H1 (cell line): ENCODE measurements around the gene BCAS3. TPM values are rescaled to one million over a fixed set of nuclear protein-coding genes. Genes with fewer than 3 reads are reported as not detected.

Source experiments
- CTCF ChIA-PET: fragments of 300-600 bp; sonication (Branson Sonifier 250); formaldehyde crosslinking; loops from one replicate; lab custom pipeline; 2021; ENCODE audit not compliant: partially characterized antibody; lab: Charles Lee
- POLR2A ChIA-PET: fragments of 300-600 bp; sonication (Branson Sonifier 250); formaldehyde crosslinking; loops from one replicate; lab custom pipeline; 2021; ENCODE audit warnings: inconsistent platforms; ENCODE audit not compliant: partially characterized antibody; lab: Charles Lee
- DNase-seq, 2 experiments: peaks; one replicate each; pipeline versions ENCODE4 v3.0.0 to v3.0.0-alpha.2; 2010 to 2022; ENCODE audit warnings: low spot score in 2 of 2, low read depth in 1 of 2, mixed read lengths in 1 of 2
- FAIRE-seq: peaks from 2 replicates; lab custom pipeline; 2011; peaks lifted over from hg19 to GRCh38; lab: Jason Lieb, UNC
- H2AFZ ChIP-seq: 2 replicates; pipeline ENCODE4 v1.8.1; 2012; ENCODE audit warnings: low read length, inconsistent platforms
- H2AK5ac ChIP-seq: 2 replicates; pipeline ENCODE4 v1.6.1; 2013; ENCODE audit warnings: low read depth, low read length
- H2BK120ac ChIP-seq: replicated peaks from 2 replicates; pipeline ENCODE3; 2013; ENCODE audit warnings: low read depth, low read length, inconsistent platforms
- H2BK12ac ChIP-seq: 2 replicates; pipeline ENCODE4 v1.6.1; 2013; ENCODE audit warnings: low read depth, low read length
- H2BK15ac ChIP-seq: 2 replicates; pipeline ENCODE4 v1.6.1; 2013; ENCODE audit warnings: low read length
- H2BK20ac ChIP-seq: 2 replicates; pipeline ENCODE4 v1.6.1; 2013; ENCODE audit warnings: low read length
- H2BK5ac ChIP-seq: 2 replicates; pipeline ENCODE4 v1.6.1; 2013; ENCODE audit warnings: low read depth, low read length
- H3K14ac ChIP-seq: 2 replicates; pipeline ENCODE4 v1.6.1; 2013; ENCODE audit warnings: inconsistent platforms; ENCODE audit not compliant: insufficient read length
- H3K18ac ChIP-seq: 2 replicates; pipeline ENCODE4 v1.6.1; 2013; ENCODE audit warnings: low read length; ENCODE audit errors: extremely low read depth
- H3K23ac ChIP-seq: 2 replicates; pipeline ENCODE4 v1.6.1; 2013; ENCODE audit warnings: inconsistent platforms; ENCODE audit not compliant: insufficient read length
- H3K23me2 ChIP-seq: 2 replicates; pipeline ENCODE4 v1.6.1; 2013; ENCODE audit warnings: low read depth, low read length
- H3K27ac ChIP-seq: 2 replicates; pipeline ENCODE4 v1.6.1; 2011; ENCODE audit warnings: low read depth, low read length, inconsistent platforms
- H3K27me3 ChIP-seq, 4 experiments: replicated peaks in 1 of 4; 1 replicate in 1 of 4; 2 replicates in 3 of 4; pipeline versions ENCODE4 v1.6.1 to v1.8.1; 2011 to 2013; ENCODE audit warnings: low read length in 3 of 4, mild to moderate bottlenecking in 3 of 4, inconsistent platforms in 2 of 4, mixed read lengths in 2 of 4, moderate library complexity in 1 of 4; ENCODE audit not compliant: control insufficient read depth in 3 of 4, insufficient read depth in 3 of 4; ENCODE audit errors: extremely low read depth in 1 of 4
- H3K36me3 ChIP-seq, 4 experiments: 2 replicates each; pipeline versions ENCODE4 v1.6.1 to v1.8.1; 2011 to 2013; ENCODE audit warnings: mild to moderate bottlenecking in 4 of 4, low read length in 3 of 4, moderate library complexity in 2 of 4, control low read depth in 1 of 4, inconsistent platforms in 1 of 4; ENCODE audit not compliant: insufficient read depth in 4 of 4, control insufficient read depth in 2 of 4
- H3K4ac ChIP-seq: replicated peaks from 2 replicates; pipeline ENCODE3; 2013; ENCODE audit warnings: low read length, low read depth, mixed read lengths, inconsistent platforms; ENCODE audit not compliant: insufficient read length
- H3K4me1 ChIP-seq, 4 experiments: replicated peaks in 1 of 4; 1 replicate in 1 of 4; 2 replicates in 3 of 4; pipeline versions ENCODE4 v1.6.1 to v1.8.1; 2011 to 2013; ENCODE audit warnings: low read length in 3 of 4, inconsistent platforms in 2 of 4, mixed read lengths in 1 of 4; ENCODE audit not compliant: insufficient read depth in 4 of 4, control insufficient read depth in 3 of 4
- H3K4me2 ChIP-seq, 2 experiments: 2 replicates each; pipeline versions ENCODE4 v1.6.1 to v1.8.1; 2011 to 2013; ENCODE audit warnings: low read depth in 2 of 2, low read length in 2 of 2, control low read depth in 1 of 2, inconsistent platforms in 1 of 2, mild to moderate bottlenecking in 1 of 2; ENCODE audit not compliant: insufficient read depth in 1 of 2
- H3K4me3 ChIP-seq, 4 experiments: fragments of 200-600, 300-600 bp in 1 of 4; sonication (generic), shearing (Covaris generic), sonication (Bioruptor Twin) in 1 of 4; 2 replicates each; pipeline versions ENCODE4 v1.5.1 to v1.8.1; 2011 to 2016; ENCODE audit warnings: low read length in 4 of 4, low read depth in 3 of 4, control low read depth in 2 of 4, inconsistent platforms in 2 of 4, mild to moderate bottlenecking in 2 of 4, mixed read lengths in 1 of 4, moderate library complexity in 1 of 4; ENCODE audit not compliant: insufficient read depth in 2 of 4; ENCODE audit errors: extremely low read depth in 1 of 4
- H3K56ac ChIP-seq: replicated peaks from 2 replicates; pipeline ENCODE3; 2013; ENCODE audit warnings: low read depth, mild to moderate bottlenecking, mixed read lengths, low read length, inconsistent platforms; ENCODE audit not compliant: insufficient read length
- H3K79me1 ChIP-seq: 2 replicates; pipeline ENCODE4 v1.6.1; 2013; ENCODE audit warnings: low read depth, low read length, control low read depth
- H3K79me2 ChIP-seq, 2 experiments: 2 replicates each; pipeline versions ENCODE4 v1.6.1 to v1.8.1; 2012 to 2013; ENCODE audit warnings: low read length in 2 of 2, mild to moderate bottlenecking in 2 of 2, inconsistent platforms in 1 of 2; ENCODE audit not compliant: insufficient read depth in 2 of 2, control insufficient read depth in 1 of 2
- H3K9ac ChIP-seq, 4 experiments: replicated peaks in 1 of 4; 1 replicate in 1 of 4; 2 replicates in 3 of 4; pipeline versions ENCODE4 v1.6.1 to v1.8.1; 2011 to 2013; ENCODE audit warnings: low read depth in 3 of 4, low read length in 3 of 4, control low read depth in 2 of 4, mild to moderate bottlenecking in 2 of 4, moderate library complexity in 2 of 4, inconsistent platforms in 1 of 4; ENCODE audit errors: extremely low read depth in 1 of 4
- H3K9me3 ChIP-seq, 2 experiments: 2 replicates each; pipeline versions ENCODE4 v1.6.1 to v1.8.1; 2012 to 2013; ENCODE audit warnings: mild to moderate bottlenecking in 2 of 2, moderate library complexity in 2 of 2, control low read depth in 1 of 2, inconsistent platforms in 1 of 2, low read depth in 1 of 2, low read length in 1 of 2, mixed read lengths in 1 of 2; ENCODE audit not compliant: insufficient read depth in 2 of 2
- H4K20me1 ChIP-seq, 2 experiments: replicated peaks in 1 of 2; 2 replicates each; pipeline versions ENCODE3 to v1.8.1; 2011 to 2013; ENCODE audit warnings: inconsistent platforms in 2 of 2, low read length in 2 of 2, mild to moderate bottlenecking in 1 of 2; ENCODE audit not compliant: insufficient read depth in 2 of 2, control insufficient read depth in 1 of 2
- H4K5ac ChIP-seq: 2 replicates; pipeline ENCODE4 v1.6.1; 2013; ENCODE audit warnings: low read length, low read depth, mixed read lengths, inconsistent platforms; ENCODE audit not compliant: insufficient read length
- H4K8ac ChIP-seq: 2 replicates; pipeline ENCODE4 v1.8.0; 2013; ENCODE audit warnings: mild to moderate bottlenecking, moderate library complexity, low read length, inconsistent platforms; ENCODE audit not compliant: insufficient read depth; ENCODE audit errors: extremely low read depth
- H4K91ac ChIP-seq: replicated peaks from 2 replicates; pipeline ENCODE3; 2013; ENCODE audit warnings: low read length, mixed read lengths, inconsistent platforms; ENCODE audit not compliant: insufficient read length
- BACH1 ChIP-seq: IDR thresholded peaks from 2 replicates; pipeline ENCODE4 v1.6.1; 2012; ENCODE audit warnings: low read length, improper control_type of control experiment
- EP300 ChIP-seq, 2 experiments: IDR thresholded peaks; 1 replicate in 1 of 2; 2 replicates in 1 of 2; pipeline ENCODE4 v1.6.1; 2011 to 2012; ENCODE audit warnings: low read depth in 2 of 2, low read length in 2 of 2, mild to moderate bottlenecking in 2 of 2, borderline replicate concordance in 1 of 2, inconsistent platforms in 1 of 2, moderate library complexity in 1 of 2
- EZH2 ChIP-seq: fragments of 200-600 bp; sonication (generic); IDR thresholded peaks from 2 replicates; pipeline ENCODE4 v1.7.1; 2012; ENCODE audit warnings: low read depth, mild to moderate bottlenecking, moderate library complexity, low read length, inconsistent platforms; ENCODE audit not compliant: severe bottlenecking
- FOSL1 ChIP-seq: IDR thresholded peaks from 2 replicates; pipeline ENCODE4 v1.6.1; 2011; ENCODE audit warnings: mild to moderate bottlenecking, low read depth, low read length, moderate library complexity; ENCODE audit not compliant: insufficient read depth
- GTF2F1 ChIP-seq: IDR thresholded peaks from 2 replicates; pipeline ENCODE4 v1.6.1; 2012; ENCODE audit warnings: low read depth, low read length, improper control_type of control experiment, borderline replicate concordance
- JUN ChIP-seq: IDR thresholded peaks from 2 replicates; pipeline ENCODE4 v1.6.1; 2011; ENCODE audit warnings: low read depth, mild to moderate bottlenecking, improper control_type of control experiment, low read length
- NANOG ChIP-seq: IDR thresholded peaks from 2 replicates; pipeline ENCODE4 v1.6.1; 2011; ENCODE audit warnings: low read length, low read depth, mild to moderate bottlenecking, inconsistent platforms; ENCODE audit not compliant: insufficient read depth, poor library complexity, severe bottlenecking
- POLR2A ChIP-seq, 2 experiments: IDR thresholded peaks; 1 replicate in 1 of 2; 2 replicates in 1 of 2; pipeline ENCODE4 v1.6.1; 2011; ENCODE audit warnings: low read depth in 2 of 2, low read length in 2 of 2, mild to moderate bottlenecking in 2 of 2; ENCODE audit errors: control extremely low read depth in 1 of 2
- SP2 ChIP-seq: IDR thresholded peaks from 2 replicates; pipeline ENCODE4 v1.6.1; 2012; ENCODE audit warnings: mild to moderate bottlenecking, low read length, inconsistent platforms
- USF2 ChIP-seq: IDR thresholded peaks from 2 replicates; pipeline ENCODE4 v1.6.1; 2011; ENCODE audit warnings: low read length, improper control_type of control experiment
- WGBS, 2 experiments: shearing (Covaris generic) in 1 of 2; methylation state at CpG; one replicate each; pipeline versions ENCODE4 v1.1.6 to v1.1.7; 2013 to 2015; ENCODE audit warnings: low lambda C conversion rate in 2 of 2, mixed read lengths in 2 of 2, inconsistent platforms in 1 of 2, low coverage in 1 of 2, missing lambda C conversion rate in 1 of 2; ENCODE audit not compliant: insufficient replicate concordance in 2 of 2, insufficient coverage in 1 of 2, insufficient read length in 1 of 2; ENCODE audit errors: extremely low coverage in 1 of 2, missing lambda C conversion rate in 1 of 2; 5-methylcytosine and 5-hydroxymethylcytosine counted together
- polyA plus RNA-seq, 7 experiments: library from polyadenylated mRNA; depleted of rRNA in 3 of 7; stranded (reverse) in 5 of 7; unstranded in 2 of 7; fragments of >200 nt in 5 of 7; fragments of 200-250 nt in 2 of 7; gene quantifications; 1 replicate in 5 of 7; 2 replicates in 1 of 7; 4 replicates in 1 of 7; pipeline versions ENCODE4 v1.2.1 to v1.2.3, GENCODE V29; 2011 to 2013; ENCODE audit warnings: missing spikeins in 2 of 7, mixed read lengths in 2 of 7
- total RNA-seq: library from RNA; stranded (reverse); fragmentation: NEBNext Ultra II Directional; extraction: Animal tissue kit (Norgen Biotek cat#: 25700); gene quantifications from 2 replicates; pipeline ENCODE4 v1.2.1, GENCODE V29; 2021

The BCAS3 gene
- total and polyA plus RNA-seq, 2 of the 8 experiments (the other 6 are each of a cell fraction or from before 2014, with no cell fraction given) = 9.9 to 13.3 TPM

DNA sequence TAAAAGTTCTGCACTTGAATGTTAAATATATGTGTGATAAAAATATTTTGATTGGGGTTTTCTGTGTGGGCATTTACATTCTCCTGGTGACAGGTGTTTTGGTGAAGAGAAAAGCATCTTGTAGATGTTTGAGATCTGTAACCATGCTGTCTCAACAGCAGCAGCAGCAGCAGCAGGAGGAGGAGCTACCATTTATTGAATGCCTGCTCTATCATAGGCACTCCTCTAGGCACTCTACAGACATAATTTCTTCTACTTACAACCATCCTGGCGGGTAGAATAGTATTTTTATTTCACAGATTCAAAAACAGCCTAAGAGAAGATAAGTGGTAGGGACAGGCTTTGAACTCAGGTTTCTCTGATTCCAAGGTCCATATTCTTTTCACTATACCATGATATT, 562.3 kb downstream of the BCAS3 start:
- no peak overlapping the region for H3K23ac ChIP-seq
- H3K4me1 ChIP-seq = peaks cover 0 to 3% (median 1%) of the 10 kb centered on the region in 4 experiments; a peak in 3 of 7 replicates
- no peak overlapping the region for H4K5ac ChIP-seq
- H3K79me1 ChIP-seq = no peaks in the 10 kb centered on the region
- H3K27me3 ChIP-seq = no peaks in the 10 kb centered on the region
- H3K4me2 ChIP-seq = no peak overlapping the region
- WGBS, 2 experiments = 94% methylated on average over 1 of the region's 1 CpG; no CpG with 5 or more reads in 1 of the 2 experiments
- H3K4me3 ChIP-seq = no peak overlapping the region
- H3K18ac ChIP-seq = no peak overlapping the region
- H3K4ac ChIP-seq = no peak overlapping the region
- no peak overlapping the region for H4K91ac ChIP-seq
- H3K27ac ChIP-seq = no peak overlapping the region
- no peak overlapping the region for H2AK5ac ChIP-seq
- no peak overlapping the region for H4K8ac ChIP-seq
- no peaks in the 10 kb centered on the region for H3K36me3 ChIP-seq
- no peak overlapping the region for H2BK120ac ChIP-seq
- ChIA-PET POLR2A (no interaction called here), CTCF (interaction anchor here (1.0 kb wide), 1 partner anchor 150 kb away, joined by 3 read pairs; no protein-coding TSS in a partner anchor)
- no peaks in the 10 kb centered on the region for H3K9me3 ChIP-seq
- H3K9ac ChIP-seq = no peak overlapping the region
- H2AFZ ChIP-seq = no peak overlapping the region
- FAIRE-seq = no peak
- H2BK15ac ChIP-seq = no peak overlapping the region
- H2BK5ac ChIP-seq = no peak overlapping the region
- H2BK20ac ChIP-seq = no peak overlapping the region
- H2BK12ac ChIP-seq = no peak overlapping the region
- no peaks in the 10 kb centered on the region for H4K20me1 ChIP-seq
- no peak for DNase-seq
- H3K23me2 ChIP-seq = no peaks in the 10 kb centered on the region
- no peaks in the 10 kb centered on the region for H3K79me2 ChIP-seq
- no peak overlapping the region for H3K56ac ChIP-seq
- H3K14ac ChIP-seq = no peak overlapping the region
- TF ChIP-seq NANOG (no peak), EZH2 (no peak), USF2 (no peak), EP300 (IDR thresholded peaks at IDR 0.05; ENCODE audit: borderline replicate concordance in 1 of 2, low read depth in 2 of 2, low read length in 2 of 2) (no peak), JUN (no peak), SP2 (no peak), BACH1 (no peak), FOSL1 (no peak), GTF2F1 (no peak), POLR2A (IDR thresholded peaks at IDR 0.05; ENCODE audit: control extremely low read depth in 1 of 2, low read depth in 2 of 2, low read length in 2 of 2) (no peak)
